Measurements from ENCODE around the gene PARP14. TPM values are rescaled to one million over a fixed set of nuclear protein-coding genes. Genes with fewer than 3 reads are reported as not detected.
"Not testable (repeated sequence)": the region's sequence is repeated elsewhere in the genome, so short reads cannot be mapped to it uniquely, and the experiment has no call there.

The PARP14 gene, protein sequence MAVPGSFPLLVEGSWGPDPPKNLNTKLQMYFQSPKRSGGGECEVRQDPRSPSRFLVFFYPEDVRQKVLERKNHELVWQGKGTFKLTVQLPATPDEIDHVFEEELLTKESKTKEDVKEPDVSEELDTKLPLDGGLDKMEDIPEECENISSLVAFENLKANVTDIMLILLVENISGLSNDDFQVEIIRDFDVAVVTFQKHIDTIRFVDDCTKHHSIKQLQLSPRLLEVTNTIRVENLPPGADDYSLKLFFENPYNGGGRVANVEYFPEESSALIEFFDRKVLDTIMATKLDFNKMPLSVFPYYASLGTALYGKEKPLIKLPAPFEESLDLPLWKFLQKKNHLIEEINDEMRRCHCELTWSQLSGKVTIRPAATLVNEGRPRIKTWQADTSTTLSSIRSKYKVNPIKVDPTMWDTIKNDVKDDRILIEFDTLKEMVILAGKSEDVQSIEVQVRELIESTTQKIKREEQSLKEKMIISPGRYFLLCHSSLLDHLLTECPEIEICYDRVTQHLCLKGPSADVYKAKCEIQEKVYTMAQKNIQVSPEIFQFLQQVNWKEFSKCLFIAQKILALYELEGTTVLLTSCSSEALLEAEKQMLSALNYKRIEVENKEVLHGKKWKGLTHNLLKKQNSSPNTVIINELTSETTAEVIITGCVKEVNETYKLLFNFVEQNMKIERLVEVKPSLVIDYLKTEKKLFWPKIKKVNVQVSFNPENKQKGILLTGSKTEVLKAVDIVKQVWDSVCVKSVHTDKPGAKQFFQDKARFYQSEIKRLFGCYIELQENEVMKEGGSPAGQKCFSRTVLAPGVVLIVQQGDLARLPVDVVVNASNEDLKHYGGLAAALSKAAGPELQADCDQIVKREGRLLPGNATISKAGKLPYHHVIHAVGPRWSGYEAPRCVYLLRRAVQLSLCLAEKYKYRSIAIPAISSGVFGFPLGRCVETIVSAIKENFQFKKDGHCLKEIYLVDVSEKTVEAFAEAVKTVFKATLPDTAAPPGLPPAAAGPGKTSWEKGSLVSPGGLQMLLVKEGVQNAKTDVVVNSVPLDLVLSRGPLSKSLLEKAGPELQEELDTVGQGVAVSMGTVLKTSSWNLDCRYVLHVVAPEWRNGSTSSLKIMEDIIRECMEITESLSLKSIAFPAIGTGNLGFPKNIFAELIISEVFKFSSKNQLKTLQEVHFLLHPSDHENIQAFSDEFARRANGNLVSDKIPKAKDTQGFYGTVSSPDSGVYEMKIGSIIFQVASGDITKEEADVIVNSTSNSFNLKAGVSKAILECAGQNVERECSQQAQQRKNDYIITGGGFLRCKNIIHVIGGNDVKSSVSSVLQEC (N-terminal part only)
- total RNA-seq = 10 to 100 TPM; 56.0 to 69.3 TPM

DNA sequence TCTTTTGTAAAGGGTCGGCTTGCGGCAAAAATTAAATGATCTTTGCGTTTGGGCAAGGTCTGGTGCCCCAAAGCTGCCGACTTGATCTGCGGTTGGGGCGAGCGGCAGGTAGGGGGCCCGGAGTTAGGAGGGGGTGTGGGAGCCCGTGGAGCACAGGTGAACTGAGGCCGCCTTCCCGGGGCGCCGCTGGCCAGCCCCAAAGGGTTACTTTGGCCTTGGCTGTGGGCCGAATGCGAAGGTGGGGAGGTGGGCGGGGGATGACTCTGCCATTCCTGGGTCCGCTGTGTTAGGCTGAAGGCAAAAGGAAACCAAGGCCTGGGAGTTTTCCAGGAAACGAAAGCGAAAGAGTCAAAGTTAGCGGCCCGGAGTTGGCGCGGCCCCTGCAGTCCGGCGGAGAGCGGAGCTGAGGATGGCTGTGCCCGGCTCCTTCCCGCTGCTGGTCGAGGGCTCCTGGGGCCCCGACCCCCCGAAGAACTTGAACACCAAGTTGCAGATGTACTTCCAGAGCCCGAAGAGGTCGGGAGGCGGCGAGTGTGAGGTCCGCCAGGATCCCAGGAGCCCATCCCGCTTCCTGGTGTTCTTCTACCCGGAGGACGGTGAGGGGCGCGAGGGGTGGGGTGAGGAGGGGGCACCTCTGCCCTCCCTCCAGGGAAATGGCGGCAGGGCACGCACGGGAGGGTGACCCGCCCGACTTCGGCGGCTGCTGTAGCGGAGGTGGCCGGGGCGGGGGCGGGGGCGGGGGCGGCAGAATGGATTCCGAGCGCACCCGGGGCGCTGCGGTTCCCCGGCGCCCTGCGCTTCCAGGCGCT lies at the start of gene PARP14:
PARP14 (plus strand) TSS at position 365 of the 809 bp plus-strand sequence; CDS start at position 410, 45 bp downstream.
- peaks cover 23 to 30% of the 10 kb centered on the region in 2 donors for H3K36me3 Mint-ChIP-seq
- peak; percentile 71 to 77 for ATAC-seq
- peak; percentile 67 to 82 for DNase-seq (ENCODE audit: low spot score in 2 of 2)
- H3K9me3 Mint-ChIP-seq = no peaks in the 10 kb centered on the region
- peak within 1 kb of the TSS; percentile 99 to 100 for H3K27ac Mint-ChIP-seq

- DNase-seq (ENCODE audit: low spot score in 2 of 2) (no peak), ATAC-seq (no peak)
- no peaks in the 10 kb centered on the region for H3K9me3 Mint-ChIP-seq
- no peak overlapping the region for H3K27ac Mint-ChIP-seq
- peaks cover 4 to 6% of the 10 kb centered on the region in 2 donors for H3K36me3 Mint-ChIP-seq
These were observed 44.9 kb upstream of the PARP14 start for GRCh38 chr3:122635789-122636188.

- no peaks in the 10 kb centered on the region for H3K9me3 Mint-ChIP-seq
These were observed 43.9 kb upstream of the PARP14 start for GRCh38 chr3:122636697-122637096.

DNA sequence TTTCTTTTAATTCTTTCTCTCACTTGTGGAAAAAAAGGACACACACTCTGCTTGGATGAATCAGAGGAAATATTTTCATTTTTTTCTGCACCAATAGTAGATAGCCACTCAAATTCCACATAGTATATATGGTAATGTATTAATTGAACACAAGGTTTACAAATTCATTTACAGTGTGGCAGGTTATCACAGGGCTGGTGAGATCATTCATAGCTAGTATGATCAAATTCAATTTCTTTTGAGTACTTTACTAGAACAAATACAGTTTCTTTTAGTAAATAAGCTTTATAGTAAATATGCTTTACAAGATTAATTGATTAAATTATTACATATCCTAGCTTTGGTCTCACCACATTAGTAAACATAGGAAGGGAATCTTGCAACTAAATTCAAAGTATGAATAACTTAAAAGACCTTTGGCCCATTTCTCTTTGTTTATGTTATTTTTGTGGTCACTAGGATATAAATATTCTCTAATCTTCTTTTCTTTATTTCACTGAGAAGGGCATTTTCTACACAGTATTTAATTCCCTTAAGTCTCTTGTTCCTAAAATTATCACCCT lies 40.1 kb upstream of the PARP14 start:
- DNase-seq (ENCODE audit: low spot score in 2 of 2) (no peak), ATAC-seq (no peak)
- peaks cover 0 to 7% of the 10 kb centered on the region in 2 donors for H3K36me3 Mint-ChIP-seq
- H3K9me3 Mint-ChIP-seq = peaks cover 0 to 5% of the 10 kb centered on the region in 2 donors
- H3K27ac Mint-ChIP-seq = no peak overlapping the region

More at GRCh38 chr3:122636697-122637096, 43.9 kb upstream of the PARP14 start:
- Mint-ChIP-seq H3K27ac (no peak overlapping the region), H3K36me3 (peaks cover 4 to 6% of the 10 kb centered on the region in 2 donors)
- ATAC-seq (no peak), DNase-seq (ENCODE audit: low spot score in 2 of 2) (no peak)

DNA sequence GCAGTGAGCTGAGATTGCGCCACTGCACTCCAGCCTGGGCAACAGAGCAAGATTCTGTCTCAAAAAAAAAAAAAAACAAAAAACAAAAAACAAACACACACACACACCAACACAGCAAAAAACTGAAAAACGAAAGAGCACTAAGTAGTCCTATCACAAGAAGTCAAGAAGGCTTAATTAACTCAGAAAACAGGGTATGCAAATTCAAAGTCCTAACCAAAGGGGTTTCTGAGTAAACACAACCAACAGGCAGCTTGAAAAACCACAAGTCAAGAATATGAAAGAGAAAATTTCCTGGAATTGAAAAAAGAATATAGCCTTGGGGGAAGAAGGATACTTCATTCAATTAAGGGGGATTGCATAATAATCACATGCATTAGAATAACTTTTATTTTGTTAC lies 37.7 kb upstream of the PARP14 start:
- peaks cover 0 to 7% of the 10 kb centered on the region in 2 donors for H3K36me3 Mint-ChIP-seq
- peak overlapping the region in 1 of 2 donors; percentile 50 for H3K27ac Mint-ChIP-seq
- DNase-seq (ENCODE audit: low spot score in 2 of 2) = no peak

GRCh38 chr3:122646146-122646988 lies 34.3 kb upstream of the PARP14 start:
- H3K36me3 Mint-ChIP-seq = peaks cover 0 to 7% of the 10 kb centered on the region in 2 donors
- peaks cover 4 to 5% of the 10 kb centered on the region in 2 donors for H3K9me3 Mint-ChIP-seq
- ATAC-seq (peak in 1 of 2 donors; percentile 79), DNase-seq (ENCODE audit: low spot score in 2 of 2) (no peak)
- H3K27ac Mint-ChIP-seq = peak overlapping the region in 1 of 2 donors; percentile 73

More for the DNA sequence above, 37.7 kb upstream of the PARP14 start:
- peaks cover 0 to 5% of the 10 kb centered on the region in 2 donors for H3K9me3 Mint-ChIP-seq
- ATAC-seq = peak in 1 of 2 donors; percentile 46

DNA sequence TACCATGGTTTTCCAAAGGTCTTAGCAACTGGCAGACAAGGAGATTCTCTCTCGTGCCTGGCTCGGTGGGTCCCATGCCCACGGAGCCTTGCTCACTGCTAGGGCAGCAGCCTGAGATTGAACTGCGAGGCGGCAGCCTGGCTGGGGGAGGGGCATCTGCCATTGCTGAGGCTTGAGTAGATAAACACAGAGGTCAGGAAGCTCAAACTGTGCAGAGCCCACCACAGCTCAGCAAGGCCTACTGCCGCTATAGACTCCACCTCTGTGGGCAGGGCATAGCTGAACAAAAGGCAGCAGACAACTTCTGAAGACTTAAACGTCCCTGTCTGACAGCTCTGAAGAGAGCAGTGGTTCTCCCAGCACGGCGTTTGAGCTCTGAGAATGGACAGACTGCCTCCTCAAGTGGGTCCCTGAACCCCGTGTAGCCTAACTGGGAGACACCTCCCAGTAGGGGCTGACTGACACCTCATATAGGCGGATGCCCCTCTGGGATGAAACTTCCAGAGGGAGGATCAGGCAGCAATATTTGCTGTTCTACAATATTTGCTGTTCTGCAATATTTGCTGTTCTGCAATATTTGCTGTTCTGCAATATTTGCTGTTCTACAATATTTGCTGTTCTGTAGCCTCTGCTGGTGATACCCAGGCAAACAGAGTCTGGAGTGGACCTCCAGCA lies 29.3 kb upstream of the PARP14 start:
- not testable (repeated sequence) for DNase-seq (ENCODE audit: low spot score in 2 of 2); H3K9me3 Mint-ChIP-seq; H3K27ac Mint-ChIP-seq; H3K36me3 Mint-ChIP-seq; ATAC-seq

- not testable (repeated sequence) for ATAC-seq; H3K9me3 Mint-ChIP-seq; DNase-seq (ENCODE audit: low spot score in 2 of 2); H3K36me3 Mint-ChIP-seq; H3K27ac Mint-ChIP-seq
These were observed 28.7 kb upstream of the PARP14 start for GRCh38 chr3:122651962-122652361.

- not testable (repeated sequence) for H3K36me3 Mint-ChIP-seq; H3K27ac Mint-ChIP-seq; DNase-seq (ENCODE audit: low spot score in 2 of 2); ATAC-seq
- H3K9me3 Mint-ChIP-seq = peaks cover 5 to 14% of the 10 kb centered on the region in 2 donors
These were observed 22.3 kb upstream of the PARP14 start for GRCh38 chr3:122658336-122658735.

DNA sequence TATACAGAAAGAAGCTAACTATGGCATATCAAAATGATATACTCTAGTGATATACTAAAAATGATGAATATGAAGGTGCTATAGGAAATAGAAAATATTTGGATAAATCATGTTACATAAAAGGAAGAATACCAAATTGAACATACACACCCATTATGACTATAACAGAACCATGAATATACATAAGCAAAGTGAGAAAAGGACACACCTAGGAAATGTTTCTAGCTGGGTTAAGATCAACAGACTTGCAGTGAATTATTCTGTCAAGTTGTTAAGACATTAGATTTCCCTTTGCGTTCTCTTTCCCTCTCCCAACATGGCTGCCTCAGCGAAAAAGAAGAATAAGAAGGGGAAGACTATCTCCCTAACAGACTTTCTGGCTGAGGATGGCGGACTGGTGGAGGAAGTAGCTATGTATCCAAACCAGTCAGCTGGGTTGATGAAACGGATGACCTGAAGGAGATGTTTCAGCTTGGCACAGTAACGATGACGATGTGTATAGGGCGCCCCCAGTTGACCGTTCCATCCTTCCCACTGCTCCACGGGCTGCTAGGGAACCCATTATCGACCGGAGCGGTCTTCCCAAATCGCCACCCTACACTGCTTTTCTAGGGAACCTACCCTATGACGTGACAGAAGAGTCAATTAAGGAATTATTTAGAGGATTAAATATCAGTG lies 20.2 kb upstream of the PARP14 start:
- H3K27ac Mint-ChIP-seq = no peak overlapping the region
- ATAC-seq = no peak
- H3K36me3 Mint-ChIP-seq = peaks cover 0 to 8% of the 10 kb centered on the region in 2 donors
- DNase-seq (ENCODE audit: low spot score in 2 of 2) = no peak
- peaks cover 5 to 14% of the 10 kb centered on the region in 2 donors for H3K9me3 Mint-ChIP-seq

GRCh38 chr3:122661633-122662032 lies 19.0 kb upstream of the PARP14 start:
- ATAC-seq (peak in 1 of 2 donors; percentile 37), DNase-seq (ENCODE audit: low spot score in 2 of 2) (no peak)
- peaks cover 0 to 8% of the 10 kb centered on the region in 2 donors for H3K36me3 Mint-ChIP-seq
- H3K9me3 Mint-ChIP-seq = peaks cover 5 to 14% of the 10 kb centered on the region in 2 donors
- no peak overlapping the region for H3K27ac Mint-ChIP-seq

DNA sequence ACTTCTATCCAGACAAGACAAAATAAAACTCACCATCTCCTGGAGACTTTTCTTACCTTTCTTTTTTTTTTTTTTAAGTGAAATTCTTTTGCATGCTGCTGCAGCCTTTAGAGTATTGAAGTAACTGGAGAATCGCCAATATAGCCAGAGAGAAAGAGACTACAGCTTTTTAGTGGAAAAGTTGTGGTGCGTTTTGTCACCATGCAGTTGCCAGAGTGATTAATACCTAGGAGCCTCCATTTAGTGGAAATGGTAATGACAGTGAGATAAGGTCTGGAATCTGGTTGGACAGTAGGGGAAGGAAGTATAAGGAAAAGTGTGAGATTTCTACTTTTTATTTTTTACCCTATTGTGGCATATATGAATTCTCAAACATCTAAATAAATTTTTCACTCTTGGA lies 18.1 kb upstream of the PARP14 start:
- peaks cover 5 to 14% of the 10 kb centered on the region in 2 donors for H3K9me3 Mint-ChIP-seq
- ATAC-seq (no peak), DNase-seq (ENCODE audit: low spot score in 2 of 2) (no peak)
- H3K36me3 Mint-ChIP-seq = peaks cover 0 to 8% of the 10 kb centered on the region in 2 donors
- no peak overlapping the region for H3K27ac Mint-ChIP-seq

- H3K9me3 Mint-ChIP-seq = peaks cover 5 to 18% of the 10 kb centered on the region in 2 donors
- DNase-seq (ENCODE audit: low spot score in 2 of 2) = no peak
- no peak for ATAC-seq
- H3K27ac Mint-ChIP-seq = no peak overlapping the region
- peaks cover 0 to 14% of the 10 kb centered on the region in 2 donors for H3K36me3 Mint-ChIP-seq
These were observed 15.3 kb upstream of the PARP14 start for GRCh38 chr3:122665226-122665786.

All from activated naive CD4-positive, alpha-beta T cell treated with anti-CD3 and anti-CD28 coated beads, Interleukin-2, amount 50 U/mL, for 72 hours (primary cell).